ENCODE measurements around the gene SEC22B.
"Not testable (repeated sequence)": the region's sequence is repeated elsewhere in the genome, so short reads cannot be mapped to it uniquely, and the experiment has no call there.

The SEC22B gene

GRCh38 chr1:120162015-120162414 is 14.3 kb downstream of the SEC22B start:
- not testable (repeated sequence) for DNase-seq (ENCODE audit: low read depth); H3K4me3 ChIP-seq (ENCODE audit: low read depth, low read length)

DNA sequence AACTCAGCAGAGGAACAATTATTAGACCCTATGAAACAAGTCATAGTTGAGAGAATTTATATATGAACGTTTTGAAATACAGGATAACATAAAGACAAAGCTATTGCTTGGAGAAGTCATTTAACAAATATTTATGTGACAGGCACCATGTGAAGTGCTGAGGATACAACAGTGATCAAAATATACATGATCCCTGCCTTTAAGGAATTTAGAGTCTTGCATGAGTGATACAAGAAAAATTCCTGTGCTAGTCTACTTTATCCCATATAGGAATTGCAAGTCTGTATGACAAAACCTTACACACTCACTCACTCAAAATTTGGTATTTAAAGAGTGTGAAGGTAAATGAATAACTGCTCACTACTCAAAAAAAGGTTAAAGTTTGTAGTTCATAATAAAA is 17.8 kb downstream of the SEC22B start:
- DNase-seq (ENCODE audit: low read depth); H3K4me3 ChIP-seq (ENCODE audit: low read depth, low read length): not testable (repeated sequence)

- H3K4me3 ChIP-seq (ENCODE audit: low read depth, low read length); DNase-seq (ENCODE audit: low read depth): not testable (repeated sequence)
Measured at GRCh38 chr1:120158086-120158485, 18.2 kb downstream of the SEC22B start.

DNA sequence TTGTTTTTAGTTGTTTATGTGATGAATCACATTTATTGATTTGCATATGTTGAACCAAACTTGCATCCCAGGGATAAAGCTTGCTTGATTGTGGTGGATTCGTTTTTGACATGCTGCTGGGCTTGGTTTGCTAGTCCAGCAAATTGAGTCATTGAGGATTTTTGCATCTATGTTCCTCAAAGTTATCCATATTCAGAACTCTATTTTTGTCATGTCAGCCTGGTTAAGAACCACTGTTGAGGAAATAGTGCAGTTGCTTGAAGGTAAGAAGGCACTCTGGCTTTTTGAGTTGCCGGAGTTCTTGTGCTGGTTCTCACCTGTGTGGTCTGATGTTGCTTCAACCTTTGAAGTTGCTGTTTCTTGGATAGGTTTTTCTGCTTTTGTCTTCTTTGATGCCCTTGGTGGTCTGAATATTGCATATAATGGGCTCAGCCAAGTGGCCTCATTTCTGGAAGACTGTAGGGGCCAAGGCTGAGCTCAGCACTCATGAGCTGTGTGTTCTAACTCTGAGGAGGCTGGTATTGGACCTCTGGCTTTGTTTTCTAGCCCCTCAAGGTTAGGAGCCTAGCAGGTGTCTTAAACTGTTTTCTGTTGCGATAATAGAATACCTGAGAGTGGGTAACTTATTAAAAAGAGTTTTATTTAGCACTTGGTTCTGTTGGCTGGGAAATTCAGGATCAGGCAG is 26.0 kb downstream of the SEC22B start:
- H3K4me3 ChIP-seq (ENCODE audit: low read depth, low read length); DNase-seq (ENCODE audit: low read depth): not testable (repeated sequence)

- H3K4me3 ChIP-seq (ENCODE audit: low read depth, low read length); DNase-seq (ENCODE audit: low read depth): not testable (repeated sequence)
Measured at GRCh38 chr1:120149420-120150059, 26.8 kb downstream of the SEC22B start.

DNA sequence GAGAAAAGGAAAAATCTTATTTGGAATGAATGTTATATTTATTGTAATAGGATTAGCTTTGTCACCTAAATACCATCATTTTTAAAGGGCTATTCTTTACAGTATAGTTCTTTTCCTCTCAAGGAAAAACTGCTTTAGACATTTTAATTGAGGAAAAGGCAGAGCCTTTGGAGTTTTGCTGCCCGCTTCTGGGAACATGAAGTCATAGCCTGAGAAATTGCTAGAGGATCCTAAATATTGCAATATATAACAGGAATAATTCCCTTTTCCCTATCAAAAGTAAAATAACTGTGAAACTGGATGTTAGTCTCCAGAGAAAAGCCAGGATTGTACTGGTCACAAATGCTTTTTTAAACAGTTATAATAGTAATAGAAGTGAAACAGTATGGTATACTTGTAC is 30.5 kb downstream of the SEC22B start:
- not testable (repeated sequence) for H3K4me3 ChIP-seq (ENCODE audit: low read depth, low read length); DNase-seq (ENCODE audit: low read depth)

DNA sequence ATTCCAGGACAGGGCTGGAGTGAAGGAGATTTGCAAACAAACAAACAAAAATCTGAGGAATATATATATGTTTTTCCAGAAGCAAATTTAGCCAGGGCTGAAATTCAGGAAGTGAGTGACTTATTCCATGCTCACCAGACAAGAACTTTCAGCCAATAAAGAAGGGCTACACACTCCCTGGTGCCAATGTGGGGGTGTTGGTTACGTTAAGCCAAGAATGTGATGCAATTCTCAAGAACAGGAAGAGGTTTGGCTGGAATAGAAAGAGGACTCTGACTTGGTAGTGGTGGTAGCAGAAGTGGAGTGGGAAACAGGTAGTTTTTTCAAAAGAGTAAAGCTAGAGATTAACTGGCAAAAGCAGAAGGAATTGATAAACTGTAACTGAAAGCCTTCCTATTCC is 31.7 kb downstream of the SEC22B start:
- DNase-seq (ENCODE audit: low read depth); H3K4me3 ChIP-seq (ENCODE audit: low read depth, low read length): not testable (repeated sequence)

DNA sequence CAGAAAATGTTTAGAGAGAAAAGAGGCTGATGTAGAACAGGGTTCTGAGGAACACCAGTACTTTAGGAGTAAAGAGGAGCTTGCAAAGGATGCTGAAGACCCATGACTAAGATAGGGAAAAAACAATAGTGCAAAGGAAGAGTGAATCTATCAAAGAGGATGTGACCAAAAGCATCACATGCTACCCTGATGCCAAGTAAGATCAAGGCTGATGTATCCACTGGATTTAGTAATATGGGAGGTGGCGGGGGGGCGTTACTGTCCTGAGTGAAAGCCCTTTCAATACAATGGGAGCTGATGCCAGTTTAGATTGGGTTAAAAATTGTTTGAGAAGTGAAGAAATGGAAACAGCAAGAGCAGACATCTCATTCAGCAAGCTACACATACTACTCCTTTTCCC is 32.2 kb downstream of the SEC22B start:
- not testable (repeated sequence) for H3K4me3 ChIP-seq (ENCODE audit: low read depth, low read length); DNase-seq (ENCODE audit: low read depth)

- not testable (repeated sequence) for H3K4me3 ChIP-seq (ENCODE audit: low read depth, low read length)
- DNase-seq (ENCODE audit: low read depth) = peak; percentile 44
Measured at GRCh38 chr1:120143334-120143733, 33.0 kb downstream of the SEC22B start.

GRCh38 chr1:120142512-120143263 is 33.6 kb downstream of the SEC22B start:
- H3K4me3 ChIP-seq (ENCODE audit: low read depth, low read length) = not testable (repeated sequence)
- DNase-seq (ENCODE audit: low read depth) = peak; percentile 88

GRCh38 chr1:120141865-120142264 is 34.5 kb downstream of the SEC22B start:
- H3K4me3 ChIP-seq (ENCODE audit: low read depth, low read length) = not testable (repeated sequence)

DNA sequence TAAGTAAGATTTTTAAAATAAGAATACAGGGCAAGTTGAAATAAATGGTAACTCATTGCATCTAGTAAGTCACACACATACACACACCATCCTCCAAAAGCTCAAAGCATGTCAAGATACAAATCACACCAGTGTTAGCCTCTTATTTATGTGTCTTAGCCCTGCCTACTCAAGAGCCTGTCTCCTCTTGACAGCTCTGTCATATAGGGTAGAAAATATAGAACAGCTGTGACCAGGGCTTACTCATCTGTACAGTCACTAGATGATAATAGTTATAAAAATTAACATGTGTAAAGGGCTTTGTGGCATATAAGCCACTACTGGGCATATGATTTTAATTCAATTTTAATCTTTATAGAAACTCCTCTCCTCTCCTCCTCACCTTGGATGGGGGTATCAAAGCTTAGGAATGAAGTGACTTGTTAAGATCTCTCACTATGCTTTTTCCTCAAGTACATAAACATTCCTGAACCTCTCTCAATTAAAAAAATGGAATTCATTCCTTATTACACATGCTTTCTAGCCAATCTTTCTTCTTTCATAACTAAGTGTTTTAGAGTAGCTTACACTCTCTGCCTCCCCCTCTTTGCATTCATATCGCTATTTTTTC is 35.6 kb downstream of the SEC22B start:
- H3K4me3 ChIP-seq (ENCODE audit: low read depth, low read length); DNase-seq (ENCODE audit: low read depth): not testable (repeated sequence)

More at GRCh38 chr1:120141865-120142264, 34.5 kb downstream of the SEC22B start:
- DNase-seq (ENCODE audit: low read depth) = not testable (repeated sequence)

DNA sequence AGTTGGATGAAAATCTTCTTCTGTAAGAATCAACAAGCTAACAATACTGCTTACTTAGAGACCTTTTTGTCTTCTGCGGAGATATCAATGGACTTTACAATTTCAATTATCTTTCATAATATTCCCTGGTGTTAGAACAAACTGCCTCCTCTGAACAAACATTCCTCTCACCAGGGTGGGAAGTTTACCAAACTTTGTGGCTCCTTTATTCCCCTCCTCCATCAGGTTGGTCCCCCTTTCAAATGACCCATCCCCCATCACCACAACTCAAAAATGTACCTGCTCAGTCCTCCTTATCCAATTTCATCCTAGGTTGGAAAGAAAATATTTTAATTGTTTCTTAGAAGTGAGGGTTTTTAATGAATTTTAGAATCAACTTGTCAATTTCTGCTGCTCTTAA is 40.2 kb downstream of the SEC22B start:
- DNase-seq (ENCODE audit: low read depth) = not testable (repeated sequence)

GRCh38 chr1:120133928-120134325 is 42.4 kb downstream of the SEC22B start:
- not testable (repeated sequence) for DNase-seq (ENCODE audit: low read depth); H3K4me3 ChIP-seq (ENCODE audit: low read depth, low read length)

More for the DNA sequence above, 40.2 kb downstream of the SEC22B start:
- H3K4me3 ChIP-seq (ENCODE audit: low read depth, low read length) = not testable (repeated sequence)
